A549 (cell line): ENCODE data around the gene SYT5.

Experiments
- CHD2 ChIP-seq: fragments of 150-350 bp; IDR thresholded peaks from 2 replicates; pipeline ENCODE4 v1.6.1; 2014; ENCODE audit warnings: low read length; ENCODE audit not compliant: partially characterized antibody
- EP300 ChIP-seq, 2 experiments: fragments of >200 bp; sonication (Bioruptor Twin); formaldehyde crosslinking; IDR thresholded peaks; 2 replicates in 1 of 2; 3 replicates in 1 of 2; pipeline ENCODE4 v1.6.1; 2016 to 2017
- FOXS1 ChIP-seq: fragments of 250-450 bp; sonication (Bioruptor Pico); IDR thresholded peaks from 2 replicates; pipeline ENCODE4 v1.5.0; 2020; ENCODE audit warnings: mild to moderate bottlenecking, moderate library complexity
- HDAC2 ChIP-seq: fragments of 200-600 bp; sonication (generic); IDR thresholded peaks from 2 replicates; pipeline ENCODE4 v1.6.1; 2016
- JUNB ChIP-seq: fragments of >200 bp; sonication (Bioruptor Twin); formaldehyde crosslinking; IDR thresholded peaks from 2 replicates; pipeline ENCODE4 v1.6.1; 2016
- PHF8 ChIP-seq: fragments of 200-600 bp; sonication (generic); IDR thresholded peaks from 2 replicates; pipeline ENCODE4 v1.6.1; 2016; ENCODE audit warnings: low read depth, mild to moderate bottlenecking, antibody characterized with exemption, moderate library complexity, borderline replicate concordance
- POLR2A ChIP-seq: IDR thresholded peaks from 2 replicates; pipeline ENCODE4 v1.6.1; 2012; ENCODE audit warnings: mild to moderate bottlenecking, low read length
- RNF2 ChIP-seq: fragments of 200-600 bp; sonication (generic); IDR thresholded peaks from 2 replicates; pipeline ENCODE4 v1.6.1; 2016; ENCODE audit warnings: low read depth, mild to moderate bottlenecking, antibody characterized with exemption, moderate library complexity, borderline replicate concordance
- SREBF2 ChIP-seq: fragments of 450-650 bp; IDR thresholded peaks from 2 replicates; pipeline ENCODE4 v1.6.1; 2014; ENCODE audit warnings: mild to moderate bottlenecking, moderate library complexity
- TF ChIP-seq, protein P1 (sequence below): fragments of >200 bp; sonication (Bioruptor Twin); formaldehyde crosslinking; IDR thresholded peaks from 3 replicates; pipeline ENCODE4 v1.5.1; 2016

- TF ChIP-seq, protein P1, sequence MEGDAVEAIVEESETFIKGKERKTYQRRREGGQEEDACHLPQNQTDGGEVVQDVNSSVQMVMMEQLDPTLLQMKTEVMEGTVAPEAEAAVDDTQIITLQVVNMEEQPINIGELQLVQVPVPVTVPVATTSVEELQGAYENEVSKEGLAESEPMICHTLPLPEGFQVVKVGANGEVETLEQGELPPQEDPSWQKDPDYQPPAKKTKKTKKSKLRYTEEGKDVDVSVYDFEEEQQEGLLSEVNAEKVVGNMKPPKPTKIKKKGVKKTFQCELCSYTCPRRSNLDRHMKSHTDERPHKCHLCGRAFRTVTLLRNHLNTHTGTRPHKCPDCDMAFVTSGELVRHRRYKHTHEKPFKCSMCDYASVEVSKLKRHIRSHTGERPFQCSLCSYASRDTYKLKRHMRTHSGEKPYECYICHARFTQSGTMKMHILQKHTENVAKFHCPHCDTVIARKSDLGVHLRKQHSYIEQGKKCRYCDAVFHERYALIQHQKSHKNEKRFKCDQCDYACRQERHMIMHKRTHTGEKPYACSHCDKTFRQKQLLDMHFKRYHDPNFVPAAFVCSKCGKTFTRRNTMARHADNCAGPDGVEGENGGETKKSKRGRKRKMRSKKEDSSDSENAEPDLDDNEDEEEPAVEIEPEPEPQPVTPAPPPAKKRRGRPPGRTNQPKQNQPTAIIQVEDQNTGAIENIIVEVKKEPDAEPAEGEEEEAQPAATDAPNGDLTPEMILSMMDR: no peak
- no peak for TF ChIP-seq CHD2
- no peak for TF ChIP-seq POLR2A
- no peak for TF ChIP-seq FOXS1 (CRISPR knock-in tag)
- TF ChIP-seq RNF2: no peak
- no peak for TF ChIP-seq EP300 (IDR thresholded peaks at IDR 0.05)
- no peak for TF ChIP-seq SREBF2
- TF ChIP-seq JUNB: no peak
- TF ChIP-seq HDAC2: no peak
- TF ChIP-seq PHF8: no peak
Measured at GRCh38 chr19:55158423-55158822, 21.7 kb downstream of the SYT5 start.
